ENCODE results near the gene C1QTNF1. TPM values are rescaled to one million over a fixed set of nuclear protein-coding genes. Genes with fewer than 3 reads are reported as not detected.

The C1QTNF1 gene
- total and polyA plus RNA-seq, 2 experiments from 2014 or later = 9.5 to 13.3 TPM

- H3K79me2 ChIP-seq = no peaks in the 10 kb centered on the region
- no peaks in the 10 kb centered on the region for H3K9me3 ChIP-seq (ENCODE audit: low read depth)
- WGBS (ENCODE audit: low lambda C conversion rate, missing lambda C conversion rate) = 90% methylated on average over 2 of the region's 2 CpGs
- no peak for DNase-seq (ENCODE audit: low spot score)
- H4K20me1 ChIP-seq (ENCODE audit: insufficient read depth, poor library complexity, severe bottlenecking) = no peaks in the 10 kb centered on the region
- no peak overlapping the region for H3K4me2 ChIP-seq
- H3K36me3 ChIP-seq (replicated peaks; ENCODE audit: insufficient read depth, low read depth) = no peaks in the 10 kb centered on the region
- no peaks in the 10 kb centered on the region for H3K9me2 ChIP-seq (replicated peaks; ENCODE audit: insufficient read depth)
- H3K4me1 ChIP-seq (ENCODE audit: insufficient read depth) = no peaks in the 10 kb centered on the region
- H3K4me3 ChIP-seq = no peak overlapping the region
- H3K27ac ChIP-seq = no peak overlapping the region
- no peak overlapping the region for H2AFZ ChIP-seq
- no peak for TF ChIP-seq EZH2 (IDR thresholded peaks at IDR 0.05; ENCODE audit: borderline replicate concordance)
- TF ChIP-seq CTCF (IDR thresholded peaks at IDR 0.05; ENCODE audit: poor library complexity) = no peak
- no peak for TF ChIP-seq EZH2phosphoT487 (IDR thresholded peaks at IDR 0.05; ENCODE audit: low read depth, severe bottlenecking, unreplicated experiment)
- H3K27me3 ChIP-seq = no peaks in the 10 kb centered on the region
Measured at GRCh38 chr17:79053251-79053925, 29.4 kb downstream of the C1QTNF1 start.

DNA sequence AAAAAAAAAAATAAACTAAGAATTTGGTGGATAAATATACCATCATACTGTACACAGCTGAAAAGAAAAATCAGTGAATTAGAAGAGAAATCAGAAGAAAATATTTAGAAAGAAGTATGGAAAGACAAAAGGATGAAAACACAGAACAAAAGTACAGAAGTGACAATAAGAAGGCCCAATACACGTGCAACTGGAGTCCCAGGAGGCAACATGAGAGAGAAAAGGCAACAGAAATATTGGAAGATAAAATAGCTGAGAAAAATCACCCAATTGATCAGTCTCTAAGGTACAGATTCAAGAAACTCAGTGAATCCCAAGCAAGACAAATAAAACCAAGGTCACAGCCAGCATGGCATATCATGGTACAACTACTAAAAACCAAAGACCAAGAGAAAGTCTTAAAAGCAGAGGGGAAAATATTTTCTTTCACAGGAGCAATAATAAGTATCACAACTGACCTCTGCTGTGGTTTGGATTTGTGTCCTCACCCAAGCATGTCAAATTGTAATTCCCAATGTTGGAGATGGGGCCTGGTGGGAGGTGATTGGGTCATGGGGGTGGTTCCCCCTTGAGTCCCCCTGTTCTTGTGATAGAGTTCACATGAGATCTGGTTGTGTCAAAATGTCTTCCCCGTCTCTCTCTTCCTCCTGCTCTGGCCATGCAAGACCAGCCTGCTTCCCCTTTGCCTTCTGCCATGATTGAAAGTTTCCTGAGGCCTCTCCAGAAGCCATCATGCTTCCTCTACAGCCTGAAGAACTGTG is 30.4 kb downstream of the C1QTNF1 start:
- Histone ChIP-seq H3K4me1 (ENCODE audit: insufficient read depth) (no peaks in the 10 kb centered on the region), H2AFZ (no peak overlapping the region), H3K4me3 (no peak overlapping the region), H3K36me3 (replicated peaks; ENCODE audit: insufficient read depth, low read depth) (no peaks in the 10 kb centered on the region), H3K27me3 (no peaks in the 10 kb centered on the region), H3K4me2 (no peak overlapping the region), H3K79me2 (no peaks in the 10 kb centered on the region), H4K20me1 (ENCODE audit: insufficient read depth, poor library complexity, severe bottlenecking) (no peaks in the 10 kb centered on the region), H3K9me2 (replicated peaks; ENCODE audit: insufficient read depth) (no peaks in the 10 kb centered on the region), H3K9me3 (ENCODE audit: low read depth) (no peaks in the 10 kb centered on the region), H3K27ac (no peak overlapping the region)
- no peak for DNase-seq (ENCODE audit: low spot score)
- WGBS (ENCODE audit: low lambda C conversion rate, missing lambda C conversion rate) = 76% methylated on average over 2 of the region's 2 CpGs
- TF ChIP-seq EZH2phosphoT487 (IDR thresholded peaks at IDR 0.05; ENCODE audit: low read depth, severe bottlenecking, unreplicated experiment) (no peak), CTCF (IDR thresholded peaks at IDR 0.05; ENCODE audit: poor library complexity) (no peak), EZH2 (IDR thresholded peaks at IDR 0.05; ENCODE audit: borderline replicate concordance) (no peak)

- H4K20me1 ChIP-seq (ENCODE audit: insufficient read depth, poor library complexity, severe bottlenecking) = no peaks in the 10 kb centered on the region
- no peaks in the 10 kb centered on the region for H3K36me3 ChIP-seq (replicated peaks; ENCODE audit: insufficient read depth, low read depth)
- no peaks in the 10 kb centered on the region for H3K79me2 ChIP-seq
- H3K9me3 ChIP-seq (ENCODE audit: low read depth) = no peaks in the 10 kb centered on the region
- no peak overlapping the region for H3K27ac ChIP-seq
- no peak for TF ChIP-seq EZH2phosphoT487 (IDR thresholded peaks at IDR 0.05; ENCODE audit: low read depth, severe bottlenecking, unreplicated experiment)
- TF ChIP-seq EZH2 (IDR thresholded peaks at IDR 0.05; ENCODE audit: borderline replicate concordance) = no peak
- no peak for TF ChIP-seq CTCF (IDR thresholded peaks at IDR 0.05; ENCODE audit: poor library complexity)
- 96% methylated on average over 5 of the region's 5 CpGs for WGBS (ENCODE audit: low lambda C conversion rate, missing lambda C conversion rate)
- no peaks in the 10 kb centered on the region for H3K4me1 ChIP-seq (ENCODE audit: insufficient read depth)
- H2AFZ ChIP-seq = no peak overlapping the region
- no peak overlapping the region for H3K4me3 ChIP-seq
- no peak for DNase-seq (ENCODE audit: low spot score)
- no peaks in the 10 kb centered on the region for H3K9me2 ChIP-seq (replicated peaks; ENCODE audit: insufficient read depth)
- no peak overlapping the region for H3K4me2 ChIP-seq
- H3K27me3 ChIP-seq = no peaks in the 10 kb centered on the region
Measured at GRCh38 chr17:79055197-79055596, 31.2 kb downstream of the C1QTNF1 start.

Data from hepatocyte (in vitro differentiated cells).